ENCODE measurements around the gene KRTAP5-6.
"Not testable (repeated sequence)": the region's sequence is repeated elsewhere in the genome, so short reads cannot be mapped to it uniquely, and the experiment has no call there.

KRTAP5-6 gene

DNA sequence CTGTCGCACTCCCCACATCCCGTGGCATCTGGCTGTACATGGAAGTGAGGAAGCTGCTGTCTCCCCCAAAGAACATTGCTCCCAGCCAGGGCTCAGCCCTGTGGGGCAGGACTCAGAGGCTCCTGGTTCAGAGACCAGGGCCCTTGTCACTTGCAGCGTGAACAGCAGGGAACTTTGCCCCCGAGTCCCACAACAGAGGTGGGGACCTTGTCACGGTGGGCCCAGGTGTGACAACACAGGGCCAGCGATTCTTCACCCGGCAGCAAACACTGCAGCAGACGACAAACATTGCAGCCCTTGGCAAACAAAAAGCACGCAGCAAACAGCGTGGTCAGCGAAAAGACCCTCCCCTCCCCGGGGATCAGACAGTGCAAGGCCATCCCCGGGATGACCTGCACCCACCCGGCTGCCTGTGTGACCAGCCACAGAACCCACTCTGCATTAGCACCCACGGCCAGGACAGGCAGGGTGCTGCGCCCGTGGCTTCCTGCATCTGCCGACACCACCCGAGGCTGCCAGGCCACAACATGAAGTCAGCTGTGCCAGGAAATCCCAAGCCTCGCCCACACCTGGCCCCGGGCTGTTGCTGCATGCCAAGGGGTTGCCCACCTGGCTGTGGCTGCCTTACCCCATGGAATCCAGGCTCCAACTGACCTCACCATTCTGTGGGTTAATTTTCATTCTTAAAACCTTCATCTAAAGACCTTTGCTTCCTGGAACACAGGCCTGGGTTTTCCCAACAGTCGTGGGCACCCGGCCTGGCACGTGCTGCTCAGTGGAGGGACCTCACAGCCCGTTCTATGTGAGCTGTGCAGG is 35.3 kb upstream of the KRTAP5-6 start:
- not testable (repeated sequence) for DNase-seq (ENCODE audit: low read depth in 2 of 2)

DNA sequence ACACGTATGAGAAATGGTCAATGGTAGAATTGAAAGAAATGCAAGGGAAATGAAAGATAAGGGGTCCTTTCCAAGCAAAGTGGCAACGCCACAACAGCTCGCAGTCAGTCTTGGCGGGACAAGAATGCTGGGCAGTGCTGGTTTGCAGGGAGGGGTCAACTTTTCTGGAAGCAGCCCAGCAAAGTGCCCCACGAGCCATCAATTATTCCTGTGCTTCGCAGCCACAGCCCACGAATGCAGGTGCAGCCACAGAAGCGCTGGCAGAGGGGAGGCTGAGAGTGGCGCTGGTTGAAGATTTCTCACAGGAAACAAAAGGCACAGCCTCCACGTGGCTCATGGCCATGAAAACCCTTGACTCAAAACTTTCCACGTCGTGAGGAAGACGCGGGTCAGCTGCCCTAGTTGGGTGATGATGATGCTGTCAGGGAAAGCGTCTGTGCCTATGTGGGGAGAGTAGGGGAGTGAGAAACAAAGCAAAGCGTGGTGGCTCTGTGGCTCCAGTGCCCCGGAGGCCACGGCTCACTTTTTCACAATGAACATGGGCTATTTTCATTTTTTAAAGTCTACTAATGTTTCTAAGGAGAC is 34.2 kb upstream of the KRTAP5-6 start:
- DNase-seq (ENCODE audit: low read depth in 2 of 2): not testable (repeated sequence)

DNA sequence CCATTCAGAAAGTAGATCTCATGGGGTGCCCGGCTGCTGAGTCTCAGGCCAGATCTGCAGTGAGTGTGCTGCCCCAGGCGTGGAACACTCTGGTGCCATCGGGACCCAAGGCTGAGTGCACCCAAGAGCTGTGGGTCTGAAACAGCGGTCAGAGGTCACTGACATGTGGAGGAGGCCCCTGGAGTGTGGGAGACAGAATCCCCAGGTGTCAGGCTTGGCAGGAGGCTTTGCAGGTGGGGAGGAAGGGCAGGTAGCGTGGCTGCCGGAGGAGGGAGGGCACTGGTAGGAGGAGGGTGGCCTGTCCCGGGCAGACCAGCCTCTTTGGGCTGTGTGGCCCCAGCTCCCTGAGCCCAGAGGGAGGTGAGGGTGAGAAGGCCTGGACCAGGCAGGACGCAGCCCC is 31.7 kb upstream of the KRTAP5-6 start:
- DNase-seq (ENCODE audit: low read depth in 2 of 2): no peak

DNA sequence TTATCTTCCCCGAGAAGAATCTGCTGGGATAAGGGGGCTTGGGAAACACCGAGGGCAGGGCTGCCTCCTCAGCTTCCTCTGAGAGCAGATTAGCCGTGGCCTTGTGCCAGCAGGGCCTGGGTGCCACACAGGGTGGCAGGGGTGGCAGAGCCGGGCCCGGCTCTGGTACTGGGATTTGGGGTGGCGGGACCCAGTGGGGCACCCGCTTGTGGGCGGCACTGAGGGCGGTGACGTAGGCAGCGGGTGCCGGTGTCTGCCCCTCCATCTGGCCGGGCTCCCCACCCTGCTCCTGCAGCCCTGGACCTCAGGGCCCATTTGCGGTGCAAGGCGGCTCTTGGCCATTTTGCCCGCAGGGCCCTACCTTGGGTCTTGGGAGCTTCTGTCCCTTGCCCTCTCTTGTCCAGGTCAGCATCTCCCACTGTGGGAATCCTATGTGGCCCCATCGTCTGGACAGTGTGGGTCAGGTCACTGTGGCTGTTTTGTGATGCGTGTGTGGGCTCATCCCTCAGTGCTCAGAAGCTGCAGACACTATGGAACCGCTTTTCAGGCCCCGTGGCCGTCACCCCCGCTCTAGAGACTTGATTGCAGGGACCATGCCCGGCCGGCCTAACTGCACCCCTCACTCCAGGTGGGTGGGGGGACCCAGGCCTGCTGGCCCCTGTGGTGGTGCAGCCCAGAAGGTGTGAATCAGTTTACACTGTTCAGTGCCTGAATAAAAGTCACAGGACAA is 29.7 kb upstream of the KRTAP5-6 start:
- DNase-seq (ENCODE audit: low read depth in 2 of 2): no peak

- DNase-seq (ENCODE audit: low read depth in 2 of 2): no peak
These were observed 29.1 kb upstream of the KRTAP5-6 start for GRCh38 chr11:1667906-1668305.

GRCh38 chr11:1668911-1669473 is 28.0 kb upstream of the KRTAP5-6 start:
- no peak for DNase-seq (ENCODE audit: low read depth in 2 of 2)

DNA sequence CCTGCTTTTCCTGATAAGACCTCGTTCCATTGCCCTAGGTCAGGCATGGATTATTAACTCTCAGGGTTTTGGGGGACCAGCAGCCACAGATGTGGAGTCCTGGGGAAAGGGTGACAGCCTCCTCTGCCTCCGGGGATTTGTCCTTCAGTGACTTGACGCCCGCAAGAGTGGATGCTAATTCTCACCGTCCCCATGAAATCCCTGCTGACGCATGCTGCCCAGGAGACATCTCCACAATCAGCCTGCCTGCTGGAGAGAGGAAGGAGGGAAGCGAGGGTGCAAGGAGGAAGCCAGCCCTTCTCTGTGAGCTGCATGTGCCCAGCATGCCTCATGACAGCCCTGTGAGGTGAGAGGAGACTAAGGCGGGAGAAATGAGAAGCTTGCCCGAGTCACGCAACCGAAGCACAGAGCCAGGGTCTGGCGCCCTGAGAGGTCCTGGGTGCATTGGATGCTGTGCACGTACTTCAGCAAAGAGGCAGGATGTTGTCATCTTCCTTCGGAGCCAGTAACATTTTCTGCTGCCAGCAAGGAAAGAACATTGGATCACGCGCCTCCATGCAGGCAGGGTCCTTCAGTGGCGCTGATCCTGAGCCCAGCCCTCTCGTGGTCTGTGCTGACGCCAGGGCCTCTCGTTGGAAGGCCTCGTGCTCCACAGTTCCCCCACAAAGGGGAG is 27.3 kb upstream of the KRTAP5-6 start:
- DNase-seq (ENCODE audit: low read depth in 2 of 2): no peak

DNA sequence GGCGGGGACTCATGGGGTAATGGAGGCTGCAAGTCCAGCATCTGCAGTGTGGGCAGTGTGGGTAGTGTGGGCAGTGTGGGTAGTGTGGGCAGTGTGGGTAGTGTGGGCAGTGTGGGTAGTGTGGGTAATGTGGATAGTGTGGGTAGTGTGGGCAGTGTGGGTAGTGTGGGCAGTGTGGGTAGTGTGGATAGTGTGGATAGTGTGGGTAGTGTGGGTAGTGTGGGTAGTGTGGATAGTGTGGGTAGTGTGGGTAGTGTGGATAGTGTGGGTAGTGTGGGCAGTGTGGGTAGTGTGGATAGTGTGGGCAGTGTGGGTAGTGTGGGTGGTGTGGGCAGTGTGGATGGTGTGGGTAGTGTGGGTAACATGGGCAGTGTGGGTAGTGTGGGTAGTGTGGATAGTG is 26.5 kb upstream of the KRTAP5-6 start:
- not testable (repeated sequence) for DNase-seq (ENCODE audit: low read depth in 2 of 2)

DNA sequence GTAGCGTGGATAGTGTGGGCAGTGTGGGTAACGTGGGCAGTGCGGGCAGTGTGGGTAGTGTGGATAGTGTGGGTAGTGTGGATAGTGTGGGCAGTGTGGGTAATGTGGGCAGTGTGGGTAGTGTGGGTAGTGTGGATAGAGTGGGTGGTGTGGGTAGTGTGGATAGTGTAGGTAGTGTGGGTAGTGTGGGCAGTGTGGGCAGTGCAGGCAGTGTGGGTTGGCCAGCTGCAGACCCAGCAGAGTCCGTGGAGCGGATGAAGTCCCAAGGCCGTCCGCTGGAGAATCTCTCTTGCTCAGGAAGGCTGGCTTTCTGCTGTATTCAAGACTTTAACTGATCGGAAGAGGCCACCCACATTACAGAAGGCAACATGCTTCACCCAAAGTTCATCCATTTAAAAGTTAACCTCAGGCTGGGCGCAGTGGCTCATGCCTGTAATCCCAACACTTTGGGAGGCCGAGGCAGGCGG is 26.1 kb upstream of the KRTAP5-6 start:
- no peak for DNase-seq (ENCODE audit: low read depth in 2 of 2)

- no peak for DNase-seq (ENCODE audit: low read depth in 2 of 2)
These were observed 25.3 kb upstream of the KRTAP5-6 start for GRCh38 chr11:1671658-1672057.

GRCh38 chr11:1672613-1673350 is 24.2 kb upstream of the KRTAP5-6 start:
- no peak for DNase-seq (ENCODE audit: low read depth in 2 of 2)

DNA sequence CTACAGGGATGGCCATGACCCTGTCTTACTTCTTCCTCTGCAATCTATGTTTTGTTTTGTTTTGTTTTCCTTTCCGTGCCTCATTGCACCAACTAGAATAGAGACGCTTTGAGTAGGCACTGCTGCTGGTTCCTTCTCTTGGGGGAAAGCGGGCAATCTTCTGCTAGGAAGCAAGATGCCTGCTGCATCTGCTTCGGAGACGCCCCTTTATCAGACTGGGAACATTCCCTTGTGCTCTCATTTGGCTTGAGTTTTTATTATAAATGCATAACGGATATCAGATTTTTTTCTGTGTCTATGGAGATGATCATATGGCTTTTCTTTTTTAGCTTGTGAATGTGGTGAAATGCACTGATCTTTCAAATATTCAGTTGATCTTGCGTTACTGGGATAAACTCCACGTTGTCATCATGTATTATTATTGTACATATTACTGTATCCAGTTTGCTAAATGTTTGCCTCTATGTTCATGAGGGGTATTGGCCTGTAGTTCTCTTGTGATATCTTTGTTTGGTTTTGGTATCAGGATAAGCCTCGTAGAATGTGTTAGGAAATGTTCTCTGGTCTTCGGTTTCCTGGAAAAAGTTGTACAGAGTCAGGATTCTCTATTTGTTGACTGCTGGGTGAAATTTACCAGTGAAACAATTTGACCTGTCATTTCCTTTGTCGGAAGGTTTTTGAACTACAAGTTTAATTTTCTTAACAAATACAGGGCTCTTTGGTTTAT is 23.4 kb upstream of the KRTAP5-6 start:
- no peak for DNase-seq (ENCODE audit: low read depth in 2 of 2)

DNA sequence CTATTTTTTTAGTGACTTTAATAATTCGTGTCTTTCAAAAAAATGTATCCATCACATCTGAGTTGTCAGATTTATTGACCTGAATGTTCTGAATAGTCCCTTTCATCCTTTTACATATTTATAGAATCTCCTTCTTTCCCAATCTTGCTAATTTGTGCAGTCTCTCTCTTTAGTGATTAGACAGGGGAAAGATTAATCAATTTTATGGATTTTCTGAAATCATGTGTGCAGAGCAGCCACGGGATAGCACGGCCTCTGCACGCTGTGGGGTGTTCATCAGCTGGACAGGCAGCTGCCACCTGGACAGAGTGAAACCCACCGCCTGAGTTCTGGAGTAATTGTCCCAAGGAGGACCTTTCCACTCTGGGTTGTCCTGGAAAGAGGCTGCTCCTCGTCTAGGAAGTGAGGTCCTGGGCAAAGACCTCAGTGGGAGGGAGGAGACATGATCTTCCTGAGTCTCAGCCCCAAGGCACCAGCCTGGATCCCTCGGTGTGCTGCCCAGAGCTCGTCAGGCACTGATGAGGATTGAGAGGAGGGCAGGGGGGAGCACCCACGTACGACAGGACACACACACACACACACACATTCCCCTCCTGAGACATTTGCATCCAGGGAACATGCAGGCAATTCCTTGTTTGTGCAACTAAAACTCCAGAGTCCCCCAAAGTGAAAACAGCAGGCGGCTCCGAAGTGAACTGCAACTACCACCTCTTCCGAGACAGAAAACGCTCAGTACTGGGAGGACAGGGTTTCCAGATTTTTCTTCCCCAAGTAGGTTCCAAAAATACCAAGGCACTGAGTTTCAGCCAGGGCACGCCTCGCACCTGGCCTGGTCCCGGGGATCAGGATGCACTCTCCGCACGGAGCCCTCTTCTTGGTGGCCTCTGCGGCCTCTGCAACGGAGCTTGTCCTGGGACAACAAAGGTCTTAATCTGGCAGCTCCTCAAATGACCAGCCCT is 22.5 kb upstream of the KRTAP5-6 start:
- DNase-seq (ENCODE audit: low read depth in 2 of 2): no peak

GRCh38 chr11:1675536-1676228 is 21.3 kb upstream of the KRTAP5-6 start:
- DNase-seq (ENCODE audit: low read depth in 2 of 2): no peak

- DNase-seq (ENCODE audit: low read depth in 2 of 2): no peak
These were observed 20.7 kb upstream of the KRTAP5-6 start for GRCh38 chr11:1676229-1676740.

- DNase-seq (ENCODE audit: low read depth in 2 of 2): no peak
These were observed 17.1 kb upstream of the KRTAP5-6 start for GRCh38 chr11:1679881-1680280.

DNA sequence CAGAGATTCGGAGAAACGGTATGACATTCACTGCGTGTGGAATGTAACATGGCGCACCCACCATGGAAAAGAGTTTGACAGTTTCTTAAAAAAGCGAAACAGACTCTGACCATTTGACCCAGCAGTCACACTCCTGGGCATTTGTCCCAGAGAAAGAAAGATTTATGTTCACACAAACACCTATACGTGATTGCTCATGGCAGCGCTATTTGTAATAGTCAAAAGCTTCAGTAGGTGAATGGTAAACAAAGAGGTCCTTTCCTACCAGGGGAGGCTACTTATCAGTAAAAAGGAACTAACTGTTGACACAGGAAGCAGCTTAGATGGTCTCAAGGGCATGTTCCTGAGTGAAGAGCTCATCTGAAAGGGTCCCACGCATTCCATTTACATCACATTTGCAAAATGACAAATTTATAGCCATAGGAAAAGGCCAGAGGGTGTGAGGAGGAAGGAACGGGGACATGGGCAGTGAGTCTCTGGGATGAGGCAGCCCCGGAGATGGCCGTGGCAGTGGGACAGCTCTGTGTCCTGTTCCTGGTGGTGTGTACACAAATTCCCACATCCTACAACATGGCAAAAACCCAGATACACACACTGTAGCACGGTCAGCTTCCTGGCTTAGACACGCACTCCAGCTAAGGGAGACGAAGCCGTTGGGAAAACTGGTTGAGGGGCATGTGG is 14.6 kb upstream of the KRTAP5-6 start:
- DNase-seq (ENCODE audit: low read depth in 2 of 2): no peak

- not testable (repeated sequence) for DNase-seq (ENCODE audit: low read depth in 2 of 2)
These were observed 13.8 kb upstream of the KRTAP5-6 start for GRCh38 chr11:1683216-1683615.

All from stimulated activated CD8-positive, alpha-beta memory T cell treated with anti-CD3 and anti-CD28 coated beads, Interleukin-2, amount 100 ng/mL, for 1 hour (primary cell).